ENCODE results near the gene ZNF280B.

DNA sequence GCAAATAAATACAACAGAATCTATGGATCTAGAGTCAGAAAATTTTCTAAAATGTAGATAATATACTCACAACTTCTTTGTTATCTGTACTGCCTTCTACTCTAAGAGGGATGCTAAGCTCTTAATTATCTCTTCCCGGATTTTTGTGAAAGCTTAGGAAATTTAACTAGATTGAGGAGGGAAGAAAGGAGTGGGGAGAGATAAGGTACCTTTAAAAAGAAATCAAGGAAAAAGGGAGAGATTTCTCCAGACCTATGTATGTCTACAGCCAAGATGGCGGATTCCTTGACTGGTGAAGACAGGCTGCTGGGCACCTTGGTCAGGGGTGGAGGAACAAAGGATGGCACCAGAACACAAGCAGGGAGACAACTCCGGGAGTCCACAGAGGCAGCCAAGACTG lies 23.0 kb downstream of the ZNF280B start:
- no peak for TF ChIP-seq REST (IDR thresholded peaks at IDR 0.05; ENCODE audit: low read depth, low read length)
- no peak for TF ChIP-seq IRF3 (IDR thresholded peaks at IDR 0.05; ENCODE audit: low read depth, low read length)
- TF ChIP-seq CTCF (IDR thresholded peaks at IDR 0.05): no peak
- no peak for TF ChIP-seq EZH2phosphoT487 (IDR thresholded peaks at IDR 0.05; ENCODE audit: borderline replicate concordance, low read depth)
- no peak for TF ChIP-seq RAD21 (IDR thresholded peaks at IDR 0.05; ENCODE audit: low read length)
- no peak for TF ChIP-seq JUND (IDR thresholded peaks at IDR 0.05)
- TF ChIP-seq FOXJ3 (CRISPR knock-in tag; IDR thresholded peaks at IDR 0.05): no peak
- TF ChIP-seq GABPA (IDR thresholded peaks at IDR 0.05; ENCODE audit: low read depth): no peak

Data from SK-N-SH (cell line).